MM.1S (cell line): Measurements from ENCODE around the gene TLR2.

Source experiments
- DNase-seq: peaks from one replicate; pipeline ENCODE4 v3.0.0-alpha.2; 2015
- H2AFZ ChIP-seq: fragments of 300-600 bp; sonication (generic); 2 replicates; pipeline ENCODE4 v1.6.0; 2016; ENCODE audit warnings: antibody characterized with exemption, low read length
- H3F3A ChIP-seq: fragments of 300-600 bp; sonication (generic); 2 replicates; pipeline ENCODE4 v1.6.1; 2016; ENCODE audit warnings: mild to moderate bottlenecking, antibody characterized with exemption, low read length, moderate library complexity, mixed read lengths; ENCODE audit not compliant: insufficient read depth
- H3K27ac ChIP-seq: fragments of 300-600 bp; sonication (generic); 2 replicates; pipeline ENCODE4 v1.5.1; 2016; ENCODE audit warnings: mild to moderate bottlenecking, low read length
- H3K27me3 ChIP-seq: fragments of 300-600 bp; sonication (generic); replicated peaks from 2 replicates; pipeline ENCODE4 v1.6.0; 2016; ENCODE audit warnings: low read length; ENCODE audit not compliant: insufficient read depth
- H3K36me3 ChIP-seq: fragments of 300-600 bp; sonication (generic); replicated peaks from 2 replicates; pipeline ENCODE4 v1.6.1; 2016; ENCODE audit warnings: mild to moderate bottlenecking, low read length, mixed read lengths; ENCODE audit not compliant: insufficient read depth
- H3K4me1 ChIP-seq: fragments of 300-600 bp; sonication (generic); 2 replicates; pipeline ENCODE4 v1.6.1; 2016; ENCODE audit warnings: low read length, mixed read lengths
- H3K4me2 ChIP-seq: fragments of 300-600 bp; sonication (generic); 2 replicates; pipeline ENCODE4 v1.6.0; 2016; ENCODE audit warnings: low read depth, low read length
- H3K4me3 ChIP-seq: fragments of 300-600 bp; sonication (generic); 2 replicates; pipeline ENCODE4 v1.5.1; 2016; ENCODE audit warnings: low read length, mixed read lengths
- H3K79me2 ChIP-seq: fragments of 300-600 bp; sonication (generic); 2 replicates; pipeline ENCODE4 v1.6.1; 2016; ENCODE audit warnings: mixed run types, low read length, mixed read lengths
- H3K9ac ChIP-seq: fragments of 300-600 bp; sonication (generic); 2 replicates; pipeline ENCODE4 v1.6.1; 2016; ENCODE audit warnings: low read length, mixed read lengths
- H3K9me2 ChIP-seq: fragments of 300-600 bp; sonication (generic); replicated peaks from 2 replicates; pipeline ENCODE4 v1.6.1; 2016; ENCODE audit warnings: mild to moderate bottlenecking, low read length, mixed read lengths; ENCODE audit not compliant: insufficient read depth
- H3K9me3 ChIP-seq: fragments of 300-600 bp; sonication (generic); replicated peaks from 2 replicates; pipeline ENCODE4 v1.6.1; 2016; ENCODE audit warnings: mild to moderate bottlenecking, low read length, mixed read lengths; ENCODE audit not compliant: insufficient read depth
- H4K20me1 ChIP-seq: fragments of 300-600 bp; sonication (generic); 2 replicates; pipeline ENCODE4 v1.6.1; 2016; ENCODE audit warnings: mild to moderate bottlenecking, low read length, moderate library complexity, mixed read lengths; ENCODE audit not compliant: insufficient read depth
- CTCF ChIP-seq: fragments of 300-600 bp; sonication (generic); IDR thresholded peaks from 2 replicates; pipeline ENCODE4 v1.5.1; 2016; ENCODE audit warnings: antibody characterized with exemption, low read length, mixed read lengths
- EZH2 ChIP-seq: fragments of 300-600 bp; sonication (generic); optimal IDR thresholded peaks from 2 replicates; pipeline ENCODE3; 2017; ENCODE audit warnings: low read depth, mild to moderate bottlenecking, antibody characterized with exemption, low read length, mixed read lengths
- EZH2phosphoT487 ChIP-seq: fragments of 300-600 bp; sonication (generic); IDR thresholded peaks from 2 replicates; pipeline ENCODE4 v1.6.1; 2018; ENCODE audit warnings: antibody characterized with exemption, low read length

The TLR2 gene

GRCh38 chr4:153735906-153736461 is 51.9 kb downstream of the TLR2 start:
- peaks cover 12% of the 10 kb centered on the region for H3K4me1 ChIP-seq
- no peak overlapping the region for H3K4me3 ChIP-seq
- no peaks in the 10 kb centered on the region for H3K79me2 ChIP-seq
- no peaks in the 10 kb centered on the region for H3K36me3 ChIP-seq
- H3K4me2 ChIP-seq, result no peak overlapping the region
- H3K27ac ChIP-seq, result no peak overlapping the region
- H3F3A ChIP-seq, result 0 out of 2 replicates have a peak, but pooled peaks cover 4% of the 10 kb centered on the region
- no peak overlapping the region for H3K9ac ChIP-seq
- DNase-seq, result no peak
- no peaks in the 10 kb centered on the region for H3K9me3 ChIP-seq
- H3K9me2 ChIP-seq, result no peaks in the 10 kb centered on the region
- no peaks in the 10 kb centered on the region for H4K20me1 ChIP-seq
- no peaks in the 10 kb centered on the region for H3K27me3 ChIP-seq
- H2AFZ ChIP-seq, result no peak overlapping the region
- no peak for TF ChIP-seq EZH2

GRCh38 chr4:153741541-153741940 is 57.5 kb downstream of the TLR2 start:
- Histone ChIP-seq H3K9ac (no peak overlapping the region), H3K4me1 (no peaks in the 10 kb centered on the region), H3K36me3 (no peaks in the 10 kb centered on the region), H3K9me2 (no peaks in the 10 kb centered on the region), H3F3A (no peaks in the 10 kb centered on the region), H3K4me2 (no peak overlapping the region), H3K27ac (no peak overlapping the region), H2AFZ (no peak overlapping the region), H4K20me1 (no peaks in the 10 kb centered on the region), H3K79me2 (no peaks in the 10 kb centered on the region), H3K4me3 (no peak overlapping the region), H3K27me3 (no peaks in the 10 kb centered on the region), H3K9me3 (no peaks in the 10 kb centered on the region)
- TF ChIP-seq CTCF (no peak), EZH2phosphoT487 (no peak), EZH2 (no peak)
- DNase-seq, result no peak

- no peaks in the 10 kb centered on the region for H3K36me3 ChIP-seq
- H3K9me3 ChIP-seq, result no peaks in the 10 kb centered on the region
- H3F3A ChIP-seq, result no peaks in the 10 kb centered on the region
- H3K4me3 ChIP-seq, result no peak overlapping the region
- H3K4me1 ChIP-seq, result no peaks in the 10 kb centered on the region
- H3K4me2 ChIP-seq, result no peak overlapping the region
- no peak overlapping the region for H3K27ac ChIP-seq
- no peaks in the 10 kb centered on the region for H4K20me1 ChIP-seq
- no peaks in the 10 kb centered on the region for H3K27me3 ChIP-seq
- H3K9ac ChIP-seq, result no peak overlapping the region
- DNase-seq, result no peak
- no peaks in the 10 kb centered on the region for H3K9me2 ChIP-seq
- TF ChIP-seq EZH2phosphoT487 (no peak), EZH2 (no peak), CTCF (no peak)
- no peak overlapping the region for H2AFZ ChIP-seq
- H3K79me2 ChIP-seq, result no peaks in the 10 kb centered on the region
These were observed 61.6 kb downstream of the TLR2 start for GRCh38 chr4:153745651-153746050.

GRCh38 chr4:153747406-153747955 is 63.4 kb downstream of the TLR2 start:
- Histone ChIP-seq H2AFZ (no peak overlapping the region), H3K36me3 (no peaks in the 10 kb centered on the region), H3K9ac (no peak overlapping the region), H3K9me3 (no peaks in the 10 kb centered on the region), H4K20me1 (no peaks in the 10 kb centered on the region), H3K79me2 (no peaks in the 10 kb centered on the region), H3K4me1 (no peaks in the 10 kb centered on the region), H3K9me2 (no peaks in the 10 kb centered on the region), H3K27me3 (no peaks in the 10 kb centered on the region), H3K4me2 (no peak overlapping the region), H3K27ac (no peak overlapping the region), H3K4me3 (no peak overlapping the region), H3F3A (no peaks in the 10 kb centered on the region)
- no peak for DNase-seq
- TF ChIP-seq EZH2 (no peak), EZH2phosphoT487 (no peak), CTCF (no peak)
